Adrenal gland (tissue), 12 donors: ENCODE measurements around the gene NTSR2. TPM values are rescaled to one million over a fixed set of nuclear protein-coding genes. Genes with fewer than 3 reads are reported as not detected.
A peak's percentile ranks its signal among the peaks of the same experiment; 100 is the strongest.

Experiments
- DNase-seq, 7 donors: peaks; one replicate each; pipeline ENCODE4 v3.0.0-alpha.2; 2019 to 2020
- H3K27ac ChIP-seq, 5 donors: fragments of 200-600 bp; sonication (generic) in 4 of 5; 1 replicate in 3 of 5; 2 replicates in 2 of 5; pipeline versions ENCODE4 v1.5.1 to v1.8.0; 2016 to 2020; ENCODE audit warnings: mild to moderate bottlenecking in 1 of 5
- H3K27me3 ChIP-seq: fragments of 200-600 bp; 2 replicates; pipeline ENCODE4 v1.8.0; 2021
- H3K36me3 ChIP-seq, 2 donors: fragments of 200-600 bp; replicated peaks in 1 of 2; 1 replicate in 1 of 2; 2 replicates in 1 of 2; pipeline versions ENCODE4 v1.5.1 to v1.8.0; 2018 to 2022
- H3K4me1 ChIP-seq, 2 donors: fragments of 200-600 bp; replicated peaks in 1 of 2; 1 replicate in 1 of 2; 2 replicates in 1 of 2; pipeline versions ENCODE4 v1.5.1 to v1.8.0; 2018 to 2021
- H3K4me3 ChIP-seq, 4 donors: fragments of 200-600 bp; sonication (generic) in 3 of 4; one replicate each; pipeline ENCODE4 v1.5.1; 2016 to 2018
- H3K9me3 ChIP-seq, 3 donors: fragments of 200-600 bp; sonication (generic) in 1 of 3; replicated peaks in 1 of 3; 1 replicate in 2 of 3; 2 replicates in 1 of 3; pipeline versions ENCODE4 v1.5.1 to v1.8.0; 2016 to 2021
- POLR2A ChIP-seq, 2 donors: fragments of 450-650 bp; IDR thresholded peaks; one replicate each; pipeline ENCODE4 v1.6.1; 2017; ENCODE audit warnings: antibody characterized with exemption in 2 of 2, mild to moderate bottlenecking in 2 of 2, moderate library complexity in 1 of 2
- WGBS, 4 donors: extraction: QIAGEN DNeasy Blood & Tissue Kit in 2 of 4; methylation state at CpG; one replicate each; pipeline versions ENCODE4 v1.1.5 to v1.1.7; 2013 to 2017; 5-methylcytosine and 5-hydroxymethylcytosine counted together
- intact Hi-C, 2 donors: fragments of 100-400 bp; cut with DNase I; formaldehyde crosslinking; loops; one replicate each; pipeline versions ENCODE4 v1.14.1 to v1.15.0; 2022 to 2023
- polyA plus RNA-seq, 3 donors: library from polyadenylated mRNA; stranded (reverse); fragments of 200-250 nt in 2 of 3; fragments of 350-450 nt in 1 of 3; fragmentation: Illumina TruSeq in 1 of 3; extraction: RNeasy Lipid Tissue Mini Kit (QIAGEN cat#74804) in 1 of 3; gene quantifications; one replicate each; pipeline ENCODE4 v1.2.3, GENCODE V29; 2013 to 2014
- total RNA-seq, 9 donors: library from RNA; depleted of rRNA in 4 of 9; stranded (reverse); fragments of >200 nt in 4 of 9; fragments of 120-200 nt in 1 of 9; fragmentation: NEBNext Ultra II Directional in 1 of 9; extraction: Animal tissue kit (Norgen Biotek cat#: 25700) in 1 of 9; gene quantifications; one replicate each; pipeline versions ENCODE4 v1.1.0 to v1.2.4, GENCODE V29; 2013 to 2023
- TF ChIP-seq, protein P1 (sequence below), 6 experiments: fragments of 450-650 bp in 4 of 6; fragments of 200-600 bp in 2 of 6; sonication (generic) in 1 of 6; IDR thresholded peaks; 1 replicate in 5 of 6; 2 replicates in 1 of 6; pipeline versions ENCODE4 v1.5.1 to v1.8.0; 2016 to 2021; ENCODE audit warnings: antibody characterized with exemption in 6 of 6, mild to moderate bottlenecking in 2 of 6, moderate library complexity in 1 of 6
- donor health status: healthy with polysubstance abuse.
- donor health status: Bipolar disorder and iron deficiency.
- donor health status: DM: yes; HTN: yes; CAD: no.
- donor health status: DM: no; HTN: no; CAD: no.
- donor health status: DM: no; HTN: no; CAD: no.
- donor health status: DM: yes; HTN: yes; CAD: no.

Gene NTSR2
- total and polyA plus RNA-seq, 12 donors, result 0.06 to 10.3 (median 1.1) TPM

DNA sequence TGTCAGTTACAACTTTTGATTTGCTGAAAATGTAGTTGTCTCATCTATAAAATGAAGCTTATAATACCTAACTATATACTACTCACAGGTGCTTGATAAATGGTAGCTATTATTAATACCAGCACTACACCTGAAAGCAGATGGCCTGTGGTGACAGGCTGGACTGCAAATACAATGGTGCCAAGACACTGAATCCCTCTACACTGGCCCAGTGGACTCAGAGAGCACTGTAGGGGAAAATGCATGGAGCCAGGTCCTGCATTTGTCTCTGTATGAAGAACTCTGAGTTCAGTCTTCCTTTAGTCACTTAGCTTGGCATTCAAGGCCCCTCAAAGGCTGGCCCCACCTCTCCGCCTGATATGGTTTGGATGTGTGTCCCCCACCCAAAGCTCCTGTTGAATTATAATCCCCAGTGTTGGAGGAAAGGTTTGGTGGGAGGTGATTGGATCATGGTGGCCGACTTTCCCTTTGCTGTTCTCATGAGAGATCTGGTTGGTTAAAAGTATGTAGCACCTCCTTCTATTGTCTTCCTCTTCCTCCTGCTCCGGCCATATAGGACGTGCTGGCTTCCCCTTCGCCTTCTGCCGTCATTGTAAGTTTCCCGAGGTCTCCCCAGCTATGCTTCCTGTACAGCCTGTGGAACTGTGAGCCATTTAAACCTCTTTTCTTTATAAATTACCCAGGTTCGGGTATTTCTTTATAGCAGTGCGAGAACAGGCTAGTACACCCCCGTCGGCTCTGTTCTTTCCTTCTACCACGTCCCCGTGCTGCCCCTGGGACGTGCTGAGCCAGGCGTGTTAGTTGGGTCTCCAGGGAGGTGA, 11.1 kb upstream of the NTSR2 start:
- Histone ChIP-seq H3K4me3 (no peak overlapping the region), H3K36me3 (no peaks in the 10 kb centered on the region), H3K9me3 (no peaks in the 10 kb centered on the region), H3K27me3 (no peaks in the 10 kb centered on the region), H3K4me1 (peaks cover 12 to 15% of the 10 kb centered on the region in 2 donors), H3K27ac (peak overlapping the region in 3 of 5 donors; percentile 11 to 60 (median 41))
- WGBS, 4 donors, result 85 to 89% (median 87%) methylated on average over 15 of the region's 15 CpGs
- intact Hi-C loops, result loop anchor here (10.0 kb wide), 1 partner anchor 206 kb away; no protein-coding TSS in a partner anchor
- DNase-seq, result no peak
- TF ChIP-seq POLR2A (IDR thresholded peaks at IDR 0.05), result no peak
- TF ChIP-seq, protein P1, sequence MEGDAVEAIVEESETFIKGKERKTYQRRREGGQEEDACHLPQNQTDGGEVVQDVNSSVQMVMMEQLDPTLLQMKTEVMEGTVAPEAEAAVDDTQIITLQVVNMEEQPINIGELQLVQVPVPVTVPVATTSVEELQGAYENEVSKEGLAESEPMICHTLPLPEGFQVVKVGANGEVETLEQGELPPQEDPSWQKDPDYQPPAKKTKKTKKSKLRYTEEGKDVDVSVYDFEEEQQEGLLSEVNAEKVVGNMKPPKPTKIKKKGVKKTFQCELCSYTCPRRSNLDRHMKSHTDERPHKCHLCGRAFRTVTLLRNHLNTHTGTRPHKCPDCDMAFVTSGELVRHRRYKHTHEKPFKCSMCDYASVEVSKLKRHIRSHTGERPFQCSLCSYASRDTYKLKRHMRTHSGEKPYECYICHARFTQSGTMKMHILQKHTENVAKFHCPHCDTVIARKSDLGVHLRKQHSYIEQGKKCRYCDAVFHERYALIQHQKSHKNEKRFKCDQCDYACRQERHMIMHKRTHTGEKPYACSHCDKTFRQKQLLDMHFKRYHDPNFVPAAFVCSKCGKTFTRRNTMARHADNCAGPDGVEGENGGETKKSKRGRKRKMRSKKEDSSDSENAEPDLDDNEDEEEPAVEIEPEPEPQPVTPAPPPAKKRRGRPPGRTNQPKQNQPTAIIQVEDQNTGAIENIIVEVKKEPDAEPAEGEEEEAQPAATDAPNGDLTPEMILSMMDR (IDR thresholded peaks at IDR 0.05), result no peak

DNA sequence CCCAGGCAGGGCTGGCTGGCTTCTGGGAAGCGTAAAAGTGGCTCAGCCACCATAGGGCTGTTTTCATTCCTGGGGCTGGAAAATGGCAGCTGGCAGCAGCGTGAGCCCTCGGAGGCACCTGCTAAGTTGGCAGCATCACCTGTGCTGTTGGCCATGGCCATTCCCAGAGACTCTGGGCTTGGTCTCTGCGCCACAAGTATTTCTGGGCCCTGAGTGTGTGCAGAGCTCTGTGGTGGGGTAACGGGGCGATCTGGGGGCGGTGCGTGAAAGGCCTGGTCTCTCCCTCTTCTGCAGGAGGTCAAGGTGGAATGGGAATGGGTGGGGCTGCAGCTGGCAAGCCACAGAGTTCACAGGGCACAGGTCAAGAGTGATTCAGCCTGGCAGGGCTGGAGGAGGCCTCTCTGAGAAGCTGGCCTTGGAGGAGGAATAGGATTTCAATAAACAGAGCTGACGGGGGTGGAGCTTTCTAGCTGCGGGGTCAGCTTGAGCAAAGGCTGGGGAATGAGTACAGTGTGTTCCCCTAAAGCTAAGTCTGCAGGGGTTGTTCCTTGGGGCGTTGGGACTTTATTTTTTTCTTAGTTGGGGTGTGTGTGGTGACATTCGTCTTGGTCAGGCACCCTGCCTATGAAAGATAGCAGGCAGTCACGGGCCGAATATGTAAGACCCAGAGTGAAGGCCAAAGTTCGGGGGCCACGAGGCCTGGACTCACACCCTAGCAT, 10.3 kb upstream of the NTSR2 start:
- peak overlapping the region in 3 of 5 donors; percentile 11 to 66 (median 60) for H3K27ac ChIP-seq
- peak; percentile 65 to 86 (median 83) for DNase-seq
- no peaks in the 10 kb centered on the region for H3K9me3 ChIP-seq
- H3K27me3 ChIP-seq, result no peaks in the 10 kb centered on the region
- intact Hi-C loops, result loop anchor here (10.0 kb wide), 1 partner anchor 206 kb away; no protein-coding TSS in a partner anchor
- TF ChIP-seq POLR2A (IDR thresholded peaks at IDR 0.05), result peak in 1 of 2 donors; percentile 10
- TF ChIP-seq, protein P1 (IDR thresholded peaks at IDR 0.05), result no peak
- peaks cover 12 to 15% of the 10 kb centered on the region in 2 donors for H3K4me1 ChIP-seq
- no peak overlapping the region for H3K4me3 ChIP-seq
- WGBS, 4 donors, result 40 to 52% (median 44%) methylated on average over 16 of the region's 16 CpGs
- H3K36me3 ChIP-seq, result no peaks in the 10 kb centered on the region

DNA sequence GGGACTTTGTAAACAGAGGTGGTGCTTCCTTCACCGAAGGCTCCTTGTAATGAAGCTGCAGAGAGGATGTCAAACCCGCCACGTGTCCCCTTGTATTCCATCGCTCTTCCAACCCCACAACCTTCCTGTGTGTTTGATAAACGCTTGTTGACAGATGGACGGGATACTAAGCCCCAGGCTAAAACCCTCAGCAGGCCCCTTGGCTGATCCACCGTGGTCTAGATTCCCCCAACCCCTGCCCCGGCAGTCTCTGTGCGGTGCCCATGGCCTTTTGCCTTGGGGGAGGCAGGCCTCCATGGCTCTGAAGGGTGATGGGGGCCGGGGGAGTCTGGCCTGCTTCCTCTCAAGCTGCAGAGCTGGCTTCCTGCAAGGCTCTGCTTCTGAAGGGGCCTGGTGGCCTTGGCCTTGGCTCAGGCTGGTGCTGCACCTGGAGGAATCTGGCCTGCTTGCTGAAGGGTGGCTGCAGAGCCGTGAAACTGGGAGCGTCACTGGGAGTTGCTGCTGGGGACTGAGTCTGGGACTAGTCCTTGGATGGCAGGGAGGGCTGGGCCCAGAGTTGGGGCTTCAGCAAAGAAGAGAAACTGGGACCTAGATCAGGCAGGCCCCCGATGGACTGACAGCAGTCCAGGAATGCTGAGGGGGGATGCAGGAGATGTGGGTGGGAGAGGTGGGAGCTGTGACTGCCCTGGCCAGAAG, 9.6 kb upstream of the NTSR2 start:
- H3K27ac ChIP-seq, result peak overlapping the region in 2 of 5 donors; percentile 19 to 66
- TF ChIP-seq, protein P1 (IDR thresholded peaks at IDR 0.05), result no peak
- TF ChIP-seq POLR2A (IDR thresholded peaks at IDR 0.05), result no peak
- WGBS, 4 donors, result 73 to 81% (median 75%) methylated on average over 10 to 13 of the region's 13 CpGs
- DNase-seq, result peak in 2 of 7 donors; percentile 11 to 42
- no peaks in the 10 kb centered on the region for H3K36me3 ChIP-seq
- H3K27me3 ChIP-seq, result no peaks in the 10 kb centered on the region
- H3K4me1 ChIP-seq, result peaks cover 12 to 15% of the 10 kb centered on the region in 2 donors
- H3K4me3 ChIP-seq, result no peak overlapping the region
- intact Hi-C loops, result loop anchor here (10.0 kb wide), 1 partner anchor 205 kb away; no protein-coding TSS in a partner anchor
- no peaks in the 10 kb centered on the region for H3K9me3 ChIP-seq
